Thyroid gland (tissue), 4 donors: Measurements from ENCODE around the gene SND1. TPM values are rescaled to one million over a fixed set of nuclear protein-coding genes. Genes with fewer than 3 reads are reported as not detected.

ENCODE experiments used
- DNase-seq, 2 donors: peaks; one replicate each; pipeline ENCODE4 v3.0.0-alpha.2; 2019
- H3K27ac ChIP-seq, 3 donors: fragments of 200-600 bp; sonication (generic); 1 replicate in 2 of 3; 2 replicates in 1 of 3; pipeline ENCODE4 v1.5.1; 2016 to 2019; ENCODE audit warnings: mild to moderate bottlenecking in 1 of 3, moderate library complexity in 1 of 3
- H3K27me3 ChIP-seq: fragments of 200-600 bp; sonication (generic); one replicate; pipeline ENCODE4 v1.5.1; 2019
- H3K36me3 ChIP-seq, 2 donors: fragments of 200-600 bp; sonication (generic); one replicate each; pipeline ENCODE4 v1.5.1; 2016 to 2019
- H3K4me1 ChIP-seq, 2 donors: fragments of 200-600 bp; sonication (generic); one replicate each; pipeline ENCODE4 v1.5.1; 2017 to 2019
- H3K4me3 ChIP-seq, 3 donors: fragments of 200-600 bp; sonication (generic); replicated peaks in 1 of 3; 1 replicate in 2 of 3; 2 replicates in 1 of 3; pipeline ENCODE4 v1.5.1; 2016; ENCODE audit warnings: mild to moderate bottlenecking in 1 of 3
- H3K9me3 ChIP-seq: fragments of 200-600 bp; sonication (generic); one replicate; pipeline ENCODE4 v1.5.1; 2017
- POLR2A ChIP-seq, 2 donors: fragments of 450-650 bp; IDR thresholded peaks; one replicate each; pipeline ENCODE4 v1.6.1; 2017; ENCODE audit warnings: antibody characterized with exemption in 2 of 2, mild to moderate bottlenecking in 2 of 2, moderate library complexity in 1 of 2
- WGBS, 2 donors: methylation state at CpG; one replicate each; pipeline ENCODE4 v1.1.5; 2017; 5-methylcytosine and 5-hydroxymethylcytosine counted together
- intact Hi-C: fragments of 100-400 bp; cut with DNase I; formaldehyde crosslinking; loops from one replicate; pipeline ENCODE4 v1.15.1; 2023
- total RNA-seq, 4 donors: library from RNA; depleted of rRNA; stranded (reverse); fragments of >200 nt; gene quantifications; one replicate each; pipeline ENCODE4 v1.2.3, GENCODE V29; 2016
- TF ChIP-seq, protein P1 (sequence below), 6 experiments: fragments of 200-600 bp in 3 of 6; fragments of 450-650 bp in 3 of 6; sonication (generic) in 3 of 6; IDR thresholded peaks; one replicate each; pipeline ENCODE4 v1.5.1; 2016 to 2019; ENCODE audit warnings: antibody characterized with exemption in 6 of 6, mild to moderate bottlenecking in 2 of 6, inconsistent platforms in 1 of 6, moderate library complexity in 1 of 6

SND1 gene
- total RNA-seq, 4 donors from 2014 or later = 126 to 167 (median 144) TPM

DNA sequence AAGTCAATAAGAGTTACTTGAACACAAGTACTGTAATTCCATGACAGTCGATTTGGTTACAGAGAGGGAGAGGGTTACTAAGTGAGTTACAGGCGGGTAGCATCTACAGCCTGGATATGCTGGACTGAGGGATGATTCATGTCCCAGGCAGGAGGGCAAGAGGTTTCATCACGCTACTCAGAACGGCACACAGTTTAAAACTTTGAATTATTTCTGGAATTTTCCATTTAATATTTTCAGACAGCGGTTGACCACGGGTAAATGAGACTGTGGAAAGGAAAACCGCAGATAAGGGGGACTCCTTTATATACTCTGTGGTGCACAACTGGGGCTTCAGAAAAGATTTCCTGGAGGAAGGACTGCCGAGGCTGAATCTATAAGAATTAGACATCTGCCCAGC is 404.9 kb downstream of the SND1 start:
- Histone ChIP-seq H3K36me3 (no peaks in the 10 kb centered on the region), H3K4me1 (no peaks in the 10 kb centered on the region), H3K27me3 (no peaks in the 10 kb centered on the region), H3K27ac (no peak overlapping the region), H3K9me3 (no peaks in the 10 kb centered on the region), H3K4me3 (no peak overlapping the region)
- WGBS, 2 donors = 89 to 94% methylated on average over 8 of the region's 8 CpGs
- DNase-seq = no peak
- no peak for TF ChIP-seq POLR2A (IDR thresholded peaks at IDR 0.05)
- TF ChIP-seq, protein P1, sequence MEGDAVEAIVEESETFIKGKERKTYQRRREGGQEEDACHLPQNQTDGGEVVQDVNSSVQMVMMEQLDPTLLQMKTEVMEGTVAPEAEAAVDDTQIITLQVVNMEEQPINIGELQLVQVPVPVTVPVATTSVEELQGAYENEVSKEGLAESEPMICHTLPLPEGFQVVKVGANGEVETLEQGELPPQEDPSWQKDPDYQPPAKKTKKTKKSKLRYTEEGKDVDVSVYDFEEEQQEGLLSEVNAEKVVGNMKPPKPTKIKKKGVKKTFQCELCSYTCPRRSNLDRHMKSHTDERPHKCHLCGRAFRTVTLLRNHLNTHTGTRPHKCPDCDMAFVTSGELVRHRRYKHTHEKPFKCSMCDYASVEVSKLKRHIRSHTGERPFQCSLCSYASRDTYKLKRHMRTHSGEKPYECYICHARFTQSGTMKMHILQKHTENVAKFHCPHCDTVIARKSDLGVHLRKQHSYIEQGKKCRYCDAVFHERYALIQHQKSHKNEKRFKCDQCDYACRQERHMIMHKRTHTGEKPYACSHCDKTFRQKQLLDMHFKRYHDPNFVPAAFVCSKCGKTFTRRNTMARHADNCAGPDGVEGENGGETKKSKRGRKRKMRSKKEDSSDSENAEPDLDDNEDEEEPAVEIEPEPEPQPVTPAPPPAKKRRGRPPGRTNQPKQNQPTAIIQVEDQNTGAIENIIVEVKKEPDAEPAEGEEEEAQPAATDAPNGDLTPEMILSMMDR (IDR thresholded peaks at IDR 0.05) = no peak
- intact Hi-C loops = no loop called here

DNA sequence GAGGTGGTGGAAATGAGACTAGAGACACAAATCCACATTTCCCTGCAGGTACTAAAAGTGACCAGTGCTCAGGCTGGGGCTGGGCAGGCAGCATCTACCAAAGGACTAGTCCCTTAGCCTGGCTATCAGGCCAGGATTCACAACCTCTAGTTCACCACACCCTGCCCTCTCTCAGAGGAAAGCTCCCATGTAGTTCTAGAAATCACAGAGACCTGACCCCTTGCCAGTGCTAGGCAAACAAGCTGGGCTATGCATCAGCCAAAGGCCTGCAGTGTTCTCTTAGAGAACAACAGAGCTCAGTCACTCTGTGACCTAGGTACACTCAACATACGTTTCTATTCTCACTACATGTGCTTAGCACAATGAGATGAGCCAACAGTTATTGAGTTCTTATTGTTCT is 405.9 kb downstream of the SND1 start:
- Histone ChIP-seq H3K4me3 (no peak overlapping the region), H3K27ac (no peak overlapping the region), H3K9me3 (no peaks in the 10 kb centered on the region), H3K36me3 (no peaks in the 10 kb centered on the region), H3K27me3 (no peaks in the 10 kb centered on the region), H3K4me1 (no peaks in the 10 kb centered on the region)
- TF ChIP-seq, protein P1 (IDR thresholded peaks at IDR 0.05) = no peak
- TF ChIP-seq POLR2A (IDR thresholded peaks at IDR 0.05) = no peak
- WGBS, 2 donors = 71 to 85% methylated on average over 1 of the region's 1 CpG
- intact Hi-C loops = no loop called here
- DNase-seq = no peak

DNA sequence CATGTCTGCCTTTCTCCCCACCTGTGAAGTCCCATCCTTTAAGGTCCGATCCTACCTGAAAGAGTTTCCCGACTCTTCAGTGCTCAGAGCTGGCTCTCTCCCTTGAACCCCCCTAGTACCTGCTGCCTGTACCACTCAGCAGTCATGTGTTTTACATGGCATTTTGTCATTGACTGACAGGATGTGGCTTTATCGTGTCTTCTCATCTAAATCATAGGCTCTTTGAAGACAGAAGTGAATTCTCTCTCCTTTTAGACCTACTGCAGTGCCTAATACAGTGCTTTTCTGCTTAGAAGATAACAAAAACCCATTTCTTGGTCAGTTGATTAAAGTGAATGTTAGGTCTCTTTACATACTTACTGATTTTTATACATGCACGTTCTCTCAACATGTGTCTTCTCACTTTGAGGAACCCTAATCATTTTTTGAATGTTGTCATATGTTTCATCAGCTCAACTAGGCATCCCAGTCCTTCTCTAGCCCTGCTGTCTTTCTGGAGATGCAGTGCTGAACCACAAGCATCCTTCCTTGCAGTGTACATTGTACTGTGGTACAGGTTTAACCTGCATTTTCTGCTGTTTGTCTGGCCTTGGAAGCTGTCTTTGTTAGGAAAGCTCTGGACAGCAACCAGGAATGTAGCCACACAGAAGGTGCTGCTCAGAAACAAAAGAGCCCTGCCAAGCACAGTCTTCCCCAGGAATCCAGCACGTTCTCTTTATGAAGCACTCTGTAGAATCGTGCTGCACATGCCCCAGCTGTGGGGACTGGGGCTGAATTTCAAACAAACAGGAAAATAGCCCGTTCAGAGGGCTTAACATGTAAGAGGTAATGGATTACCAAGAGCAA is 407.4 kb downstream of the SND1 start:
- Histone ChIP-seq H3K9me3 (no peaks in the 10 kb centered on the region), H3K4me1 (no peaks in the 10 kb centered on the region), H3K4me3 (no peak overlapping the region), H3K27ac (no peak overlapping the region), H3K27me3 (no peaks in the 10 kb centered on the region), H3K36me3 (no peaks in the 10 kb centered on the region)
- DNase-seq = no peak
- TF ChIP-seq POLR2A (IDR thresholded peaks at IDR 0.05) = no peak
- TF ChIP-seq, protein P1 (IDR thresholded peaks at IDR 0.05) = no peak
- 83 to 84% methylated on average over 7 of the region's 7 CpGs for WGBS, 2 donors
- intact Hi-C loops = no loop called here

DNA sequence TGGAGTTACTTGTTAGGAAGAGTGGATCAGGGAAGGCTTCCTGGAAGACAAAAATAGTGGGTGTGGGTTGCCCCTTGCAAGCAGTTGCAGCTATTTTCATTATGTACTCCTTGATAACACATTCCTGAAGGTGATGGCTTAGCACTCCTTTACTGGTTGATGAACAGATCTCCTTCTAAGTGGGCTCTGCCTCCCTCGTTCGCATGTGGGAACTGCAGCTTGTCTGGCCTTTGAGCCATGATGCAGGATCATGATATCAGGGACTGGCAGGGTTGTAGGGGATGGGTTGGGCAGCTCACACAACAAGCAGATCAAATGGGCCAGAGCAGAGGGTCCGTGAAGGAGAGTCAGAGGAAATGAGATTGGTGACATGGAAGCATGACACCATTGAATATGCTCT is 408.0 kb downstream of the SND1 start:
- intact Hi-C loops = no loop called here
- Histone ChIP-seq H3K36me3 (no peaks in the 10 kb centered on the region), H3K27ac (no peak overlapping the region), H3K27me3 (no peaks in the 10 kb centered on the region), H3K4me1 (no peaks in the 10 kb centered on the region), H3K4me3 (no peak overlapping the region), H3K9me3 (no peaks in the 10 kb centered on the region)
- DNase-seq = no peak
- 87 to 89% methylated on average over 3 of the region's 3 CpGs for WGBS, 2 donors
- TF ChIP-seq, protein P1 (IDR thresholded peaks at IDR 0.05) = no peak
- no peak for TF ChIP-seq POLR2A (IDR thresholded peaks at IDR 0.05)

DNA sequence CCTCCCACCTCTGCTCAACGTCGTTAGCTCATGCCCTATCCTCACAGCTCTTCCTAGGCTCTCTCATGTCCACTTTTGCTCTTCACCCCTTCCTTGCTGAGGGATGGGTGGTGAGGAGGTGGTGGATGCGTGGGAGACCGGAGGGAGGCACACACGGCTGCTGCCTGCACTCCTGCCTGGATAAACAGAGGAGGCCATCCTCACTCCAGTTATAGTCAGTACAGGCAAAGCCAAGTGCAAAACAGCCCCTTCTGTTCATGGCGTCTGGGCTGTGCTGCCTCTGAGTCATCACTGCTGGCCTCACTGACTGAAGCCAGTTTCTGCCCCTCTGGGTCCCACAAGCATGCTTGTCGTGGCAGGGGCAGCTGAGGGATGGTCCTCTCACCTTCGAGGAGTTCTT is 411.1 kb downstream of the SND1 start:
- Histone ChIP-seq H3K36me3 (no peaks in the 10 kb centered on the region), H3K4me3 (no peak overlapping the region), H3K4me1 (no peaks in the 10 kb centered on the region), H3K27me3 (no peaks in the 10 kb centered on the region), H3K9me3 (no peaks in the 10 kb centered on the region), H3K27ac (no peak overlapping the region)
- DNase-seq = no peak
- intact Hi-C loops = no loop called here
- 93 to 95% methylated on average over 8 of the region's 8 CpGs for WGBS, 2 donors
- TF ChIP-seq, protein P1 (IDR thresholded peaks at IDR 0.05) = no peak
- TF ChIP-seq POLR2A (IDR thresholded peaks at IDR 0.05) = no peak
